IPS DF 6.9 (cell line): Measurements from ENCODE around the gene IP6K2.
"Not testable (repeated sequence)": the region's sequence is repeated elsewhere in the genome, so short reads cannot be mapped to it uniquely, and the experiment has no call there.

Experiments used
- DNase-seq: peaks from one replicate; pipeline ENCODE4 v3.0.0-alpha.2; 2013; ENCODE audit warnings: low read depth, low spot score
- H3K27ac ChIP-seq: one replicate; pipeline ENCODE4 v1.5.1; 2013; ENCODE audit warnings: low read length, control low read depth
- H3K27me3 ChIP-seq: 2 replicates; pipeline ENCODE4 v1.6.1; 2013; ENCODE audit warnings: mild to moderate bottlenecking, low read length; ENCODE audit not compliant: control insufficient read depth, insufficient read depth
- H3K36me3 ChIP-seq: 2 replicates; pipeline ENCODE4 v1.6.1; 2013; ENCODE audit warnings: low read length; ENCODE audit not compliant: control insufficient read depth, insufficient read depth
- H3K4me1 ChIP-seq: 2 replicates; pipeline ENCODE4 v1.6.1; 2013; ENCODE audit warnings: low read length; ENCODE audit not compliant: control insufficient read depth, insufficient read depth
- H3K4me3 ChIP-seq: 2 replicates; pipeline ENCODE4 v1.5.1; 2013; ENCODE audit warnings: mild to moderate bottlenecking, low read length
- H3K9me3 ChIP-seq: 2 replicates; pipeline ENCODE4 v1.6.1; 2013; ENCODE audit warnings: low read length, inconsistent platforms; ENCODE audit not compliant: control insufficient read depth, insufficient read depth
- whole genome bisulfite sequencing: extraction: QIAGEN DNeasy Blood & Tissue Kit; methylation state at CpG from one replicate; pipeline ENCODE4 v1.1.7; 2013; ENCODE audit warnings: mixed read lengths, missing lambda C conversion rate; ENCODE audit not compliant: insufficient read length, insufficient coverage; 5-methylcytosine and 5-hydroxymethylcytosine counted together

Gene IP6K2, protein sequence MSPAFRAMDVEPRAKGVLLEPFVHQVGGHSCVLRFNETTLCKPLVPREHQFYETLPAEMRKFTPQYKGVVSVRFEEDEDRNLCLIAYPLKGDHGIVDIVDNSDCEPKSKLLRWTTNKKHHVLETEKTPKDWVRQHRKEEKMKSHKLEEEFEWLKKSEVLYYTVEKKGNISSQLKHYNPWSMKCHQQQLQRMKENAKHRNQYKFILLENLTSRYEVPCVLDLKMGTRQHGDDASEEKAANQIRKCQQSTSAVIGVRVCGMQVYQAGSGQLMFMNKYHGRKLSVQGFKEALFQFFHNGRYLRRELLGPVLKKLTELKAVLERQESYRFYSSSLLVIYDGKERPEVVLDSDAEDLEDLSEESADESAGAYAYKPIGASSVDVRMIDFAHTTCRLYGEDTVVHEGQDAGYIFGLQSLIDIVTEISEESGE

DNA sequence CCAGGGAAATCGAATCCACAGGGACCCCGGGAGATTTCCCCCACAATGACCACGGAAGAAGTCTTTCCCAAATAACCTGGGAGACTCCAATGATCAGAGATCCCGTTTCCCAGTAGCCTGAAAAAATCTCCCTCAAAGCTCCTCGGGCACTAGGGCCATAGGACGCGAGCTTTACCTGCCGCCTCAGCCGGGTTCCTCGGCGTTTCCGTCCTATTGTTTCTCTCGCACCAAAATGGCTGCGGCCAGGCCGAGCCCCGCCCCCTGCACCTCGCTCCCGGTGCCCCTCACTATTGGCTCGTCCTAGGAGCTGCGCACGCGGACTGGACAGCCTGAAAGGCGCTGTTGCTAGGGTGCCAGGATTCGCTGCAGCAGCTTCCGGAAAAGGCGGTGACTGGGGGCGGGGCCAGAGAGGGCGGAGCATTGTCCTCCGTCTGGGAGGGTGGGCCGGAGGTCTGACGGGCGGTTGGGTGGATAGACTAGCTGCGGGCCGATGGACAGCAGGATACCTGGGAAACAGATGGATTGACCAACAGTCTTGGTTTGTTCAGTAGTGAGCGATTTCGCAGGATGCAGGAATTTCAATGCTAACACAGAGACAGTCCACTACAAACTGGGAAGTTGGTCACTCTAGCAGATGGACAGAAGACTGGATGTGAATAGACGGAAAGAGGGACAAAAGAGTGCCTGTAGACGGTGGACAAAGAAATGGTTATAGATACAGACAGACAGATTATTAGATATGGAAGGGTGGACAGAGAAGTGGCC, at the start of gene IP6K2:
Gene IP6K2 (minus strand): TSS at position 240 of the 765 bp plus-strand sequence. CDS start 21,930 bp downstream, outside the sequence.
- peak within 1 kb of the TSS; percentile 100 for H3K4me3 ChIP-seq

DNA sequence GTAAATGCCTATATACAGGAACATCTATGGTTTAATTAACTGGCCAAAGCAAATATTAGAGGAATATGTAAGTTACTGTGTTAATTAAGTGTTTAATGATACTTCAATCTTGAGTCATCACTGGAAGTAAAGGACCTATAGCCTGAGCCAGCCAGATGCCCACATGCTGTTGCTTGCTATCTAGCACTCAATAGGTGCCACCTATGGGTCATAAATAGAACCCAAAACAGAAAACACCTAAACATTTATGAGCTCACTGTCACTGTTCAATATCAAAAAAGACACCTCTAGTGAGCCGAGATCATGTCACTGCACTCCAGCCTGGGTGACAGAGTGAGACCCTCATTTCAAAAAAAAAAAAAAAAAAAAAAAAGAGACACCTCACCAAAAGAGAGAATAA, 48.4 kb upstream of the IP6K2 start:
- no peaks in the 10 kb centered on the region for H3K27me3 ChIP-seq
- no peak overlapping the region for H3K4me3 ChIP-seq
- H3K9me3 ChIP-seq = no peaks in the 10 kb centered on the region
- no CpG with 5 or more reads among the region's 1 CpG for WGBS
- no peak for DNase-seq
- H3K36me3 ChIP-seq = no peaks in the 10 kb centered on the region
- no peaks in the 10 kb centered on the region for H3K4me1 ChIP-seq
- no peak overlapping the region for H3K27ac ChIP-seq

More for the DNA sequence above, at the start of gene IP6K2:
- WGBS = no CpG with 5 or more reads among the region's 38 CpGs
- H3K27me3 ChIP-seq = no peaks in the 10 kb centered on the region
- no peaks in the 10 kb centered on the region for H3K9me3 ChIP-seq
- H3K36me3 ChIP-seq = no peaks in the 10 kb centered on the region
- 0 out of 2 replicates have a peak, but pooled peaks cover 2% of the 10 kb centered on the region for H3K4me1 ChIP-seq
- H3K27ac ChIP-seq = no peak within 1 kb of the TSS
- DNase-seq = peak; percentile 96

DNA sequence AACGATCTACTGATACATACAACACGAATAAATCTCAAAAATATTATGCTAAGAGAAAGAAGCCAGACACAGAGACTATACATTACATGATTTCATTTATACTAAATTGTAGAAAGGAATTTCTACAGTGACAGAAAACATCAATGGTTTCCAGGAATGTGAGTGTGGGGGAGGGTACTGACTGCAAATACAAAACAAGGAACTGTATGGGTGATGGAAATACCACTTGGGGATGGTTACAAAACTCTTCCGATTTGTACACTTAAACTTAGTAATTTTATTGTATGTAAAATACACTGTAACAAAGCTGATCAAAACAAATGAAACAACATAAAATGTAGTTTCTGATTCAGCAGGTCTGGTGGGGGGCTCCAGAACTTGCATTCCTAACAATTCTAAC, 45.8 kb upstream of the IP6K2 start:
- WGBS = no CpG with 5 or more reads among the region's 3 CpGs
- H3K27ac ChIP-seq = no peak overlapping the region
- H3K4me3 ChIP-seq = no peak overlapping the region
- no peaks in the 10 kb centered on the region for H3K27me3 ChIP-seq
- H3K9me3 ChIP-seq = no peaks in the 10 kb centered on the region
- no peak for DNase-seq
- no peaks in the 10 kb centered on the region for H3K36me3 ChIP-seq
- no peaks in the 10 kb centered on the region for H3K4me1 ChIP-seq

GRCh38 chr3:48759991-48760540, 43.0 kb upstream of the IP6K2 start:
- not testable (repeated sequence) for H3K4me3 ChIP-seq, H3K9me3 ChIP-seq

DNA sequence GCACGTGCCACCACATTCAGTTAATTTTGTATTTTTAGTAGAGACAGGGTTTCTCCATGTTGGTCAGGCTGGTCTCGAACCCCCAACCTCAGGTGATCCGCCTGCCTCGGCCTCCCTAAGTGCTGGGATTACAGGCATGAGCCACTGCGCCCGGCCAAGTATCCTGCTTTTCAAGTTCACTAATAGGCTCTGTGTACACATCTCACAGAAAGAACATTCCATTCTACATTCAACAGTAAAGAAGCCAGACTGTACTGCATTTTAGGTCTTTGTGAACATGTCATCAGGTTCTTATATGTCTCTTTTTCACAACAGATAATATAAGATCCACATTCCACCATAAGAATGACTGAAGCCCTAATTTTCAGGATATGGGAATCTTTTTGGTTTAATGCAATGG, 42.5 kb upstream of the IP6K2 start:
- H3K27me3 ChIP-seq, H3K9me3 ChIP-seq, H3K27ac ChIP-seq, DNase-seq, H3K4me3 ChIP-seq, H3K4me1 ChIP-seq, H3K36me3 ChIP-seq: not testable (repeated sequence)
- no CpG with 5 or more reads among the region's 6 CpGs for WGBS

More at GRCh38 chr3:48759991-48760540, 43.0 kb upstream of the IP6K2 start:
- not testable (repeated sequence) for H3K27me3 ChIP-seq, H3K4me1 ChIP-seq, H3K36me3 ChIP-seq, DNase-seq, H3K27ac ChIP-seq
- no CpG with 5 or more reads among the region's 5 CpGs for WGBS

DNA sequence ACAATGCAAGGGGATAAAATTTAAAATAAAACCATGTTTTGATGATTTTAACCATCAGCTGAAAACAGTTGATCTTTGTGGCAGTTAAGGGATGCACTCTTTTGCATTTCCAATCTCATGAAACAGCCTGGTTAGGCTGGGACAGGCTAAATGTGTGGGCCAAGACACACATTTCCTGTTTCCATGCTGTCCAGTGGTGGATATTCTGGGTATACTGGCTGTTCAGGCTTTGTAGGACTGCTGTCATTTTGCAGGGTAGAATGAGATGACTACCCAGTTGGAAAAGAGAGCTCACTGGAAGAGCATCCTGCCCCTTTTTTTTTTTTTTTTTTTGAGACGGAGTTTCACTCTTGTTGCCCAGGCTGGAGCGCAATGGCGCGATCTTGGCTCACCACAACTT, 42.0 kb upstream of the IP6K2 start:
- WGBS = no CpG with 5 or more reads among the region's 4 CpGs
- Histone ChIP-seq H3K9me3 (no peaks in the 10 kb centered on the region), H3K27ac (no peak overlapping the region), H3K36me3 (no peaks in the 10 kb centered on the region), H3K27me3 (no peaks in the 10 kb centered on the region; the same call in 1 of the 2 replicates), H3K4me1 (no peaks in the 10 kb centered on the region), H3K4me3 (no peak overlapping the region)
- no peak for DNase-seq

DNA sequence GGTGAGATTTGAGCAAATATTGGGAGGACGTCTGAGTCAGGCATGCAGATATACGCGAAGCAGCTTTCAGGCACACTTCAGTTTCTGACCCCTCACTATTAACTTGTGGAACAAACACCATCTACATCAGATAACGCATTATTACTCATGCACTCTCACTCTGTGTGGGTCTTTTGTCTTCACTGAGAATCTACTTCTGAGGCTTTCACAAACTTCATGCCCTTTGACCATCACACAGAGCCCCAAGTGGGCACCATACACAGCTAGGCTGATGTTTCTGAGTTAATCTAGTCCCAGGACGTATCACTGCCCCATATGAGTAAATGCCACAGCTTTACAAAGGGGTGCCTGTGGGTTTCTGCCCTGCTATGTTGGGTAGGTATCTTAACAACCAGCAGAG, 39.6 kb upstream of the IP6K2 start:
- Histone ChIP-seq H3K4me1 (no peaks in the 10 kb centered on the region), H3K27ac (no peak overlapping the region), H3K9me3 (no peaks in the 10 kb centered on the region), H3K27me3 (no peaks in the 10 kb centered on the region; the same call in 1 of the 2 replicates), H3K4me3 (no peak overlapping the region), H3K36me3 (no peaks in the 10 kb centered on the region)
- DNase-seq = no peak
- WGBS = no CpG with 5 or more reads among the region's 5 CpGs

DNA sequence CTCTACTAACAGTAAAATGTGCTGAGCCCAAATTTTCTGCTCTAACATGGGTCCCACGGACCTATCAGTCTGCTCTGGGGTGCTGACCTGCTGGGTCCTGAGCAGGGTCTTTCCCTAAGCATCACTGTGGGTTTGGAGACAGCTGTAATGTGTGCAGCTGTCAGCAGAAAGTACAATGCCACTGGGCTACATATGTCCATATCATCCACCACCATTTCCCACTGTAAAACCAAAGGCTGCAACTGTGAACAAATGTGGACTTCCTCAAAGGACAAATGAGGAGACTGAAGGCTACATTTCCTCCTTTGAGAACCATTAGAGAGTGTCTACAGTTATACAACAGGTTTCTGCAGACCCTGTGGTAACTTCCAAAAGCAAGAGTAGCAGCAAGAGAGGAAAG, 33.8 kb upstream of the IP6K2 start:
- Histone ChIP-seq H3K27me3 (no peaks in the 10 kb centered on the region), H3K4me1 (no peaks in the 10 kb centered on the region), H3K36me3 (0 out of 2 replicates have a peak, but pooled peaks cover 4% of the 10 kb centered on the region), H3K9me3 (no peaks in the 10 kb centered on the region), H3K4me3 (no peak overlapping the region), H3K27ac (no peak overlapping the region)
- no peak for DNase-seq
- WGBS = no CpG with 5 or more reads among the region's 1 CpG

GRCh38 chr3:48748754-48749153, 31.7 kb upstream of the IP6K2 start:
- Histone ChIP-seq H3K27ac (no peak overlapping the region), H3K27me3 (no peaks in the 10 kb centered on the region), H3K4me1 (no peaks in the 10 kb centered on the region), H3K4me3 (no peak overlapping the region), H3K9me3 (no peaks in the 10 kb centered on the region), H3K36me3 (peaks cover 4% of the 10 kb centered on the region; the same call in 1 of the 2 replicates)
- no CpG with 5 or more reads among the region's 3 CpGs for WGBS
- DNase-seq = no peak

GRCh38 chr3:48747706-48748105, 30.7 kb upstream of the IP6K2 start:
- Histone ChIP-seq H3K27me3 (no peaks in the 10 kb centered on the region), H3K36me3 (peaks cover 4% of the 10 kb centered on the region; the same call in 1 of the 2 replicates), H3K27ac (no peak overlapping the region), H3K4me3 (no peak overlapping the region), H3K9me3 (no peaks in the 10 kb centered on the region), H3K4me1 (no peaks in the 10 kb centered on the region)
- WGBS = no CpG with 5 or more reads among the region's 4 CpGs
- no peak for DNase-seq
